ENCODE measurements around the gene MTA3. TPM values are rescaled to one million over a fixed set of nuclear protein-coding genes. Genes with fewer than 3 reads are reported as not detected.
"Not testable (repeated sequence)": the region's sequence is repeated elsewhere in the genome, so short reads cannot be mapped to it uniquely, and the experiment has no call there.

Gene MTA3
- total and polyA plus RNA-seq, 10 donors, result 11.6 to 42.9 (median 28.5) TPM

DNA sequence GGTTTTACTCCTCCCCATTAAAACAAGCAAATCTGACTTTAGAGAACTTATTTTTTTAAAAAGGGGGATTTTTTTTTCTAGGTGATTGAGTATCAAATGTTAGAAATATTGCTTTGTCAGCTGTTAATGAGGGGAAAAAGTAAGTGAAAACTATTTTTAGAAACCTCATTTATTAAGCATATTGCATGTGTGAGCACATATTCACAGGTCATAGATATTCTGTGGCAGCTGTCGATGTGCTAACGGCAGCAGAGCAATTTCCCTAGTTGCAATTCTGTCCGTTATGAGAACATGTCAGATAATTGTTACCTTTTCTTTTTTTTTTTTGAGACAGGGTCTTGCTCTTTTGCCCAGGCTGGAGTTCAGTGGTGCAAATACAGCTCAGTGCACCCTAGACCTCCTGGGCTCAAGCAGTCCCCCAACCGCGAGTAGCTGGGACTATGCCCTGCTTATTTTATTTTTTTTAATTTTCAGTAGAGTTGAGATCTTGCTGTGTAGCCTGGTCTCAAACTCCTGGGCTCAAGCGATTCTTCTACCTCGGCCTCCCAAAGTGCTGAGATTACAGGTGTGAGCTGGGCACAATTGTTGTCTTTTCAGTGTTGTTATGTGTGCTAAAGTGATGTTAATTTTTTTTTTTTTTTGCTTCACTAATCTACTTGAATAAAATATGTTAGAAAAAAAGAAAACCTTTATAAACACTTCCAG, 69.8 kb downstream of the MTA3 start:
- intact Hi-C loops (cut with DNase I; ENCODE audit: low total_unique reads), result no loop called here
- H3K4me1 ChIP-seq, result peaks cover 0 to 9% (median 0%) of the 10 kb centered on the region in 6 donors
- 83 to 89% (median 86%) methylated on average over 7 of the region's 7 CpGs for WGBS, 5 donors
- H3K4me3 ChIP-seq, result no peak overlapping the region
- H3K27ac ChIP-seq, result no peak overlapping the region
- no peak for DNase-seq
- TF ChIP-seq POLR2A (IDR thresholded peaks at IDR 0.05) (no peak), POLR2AphosphoS5 (IDR thresholded peaks at IDR 0.05) (no peak)
- TF ChIP-seq, protein P1, sequence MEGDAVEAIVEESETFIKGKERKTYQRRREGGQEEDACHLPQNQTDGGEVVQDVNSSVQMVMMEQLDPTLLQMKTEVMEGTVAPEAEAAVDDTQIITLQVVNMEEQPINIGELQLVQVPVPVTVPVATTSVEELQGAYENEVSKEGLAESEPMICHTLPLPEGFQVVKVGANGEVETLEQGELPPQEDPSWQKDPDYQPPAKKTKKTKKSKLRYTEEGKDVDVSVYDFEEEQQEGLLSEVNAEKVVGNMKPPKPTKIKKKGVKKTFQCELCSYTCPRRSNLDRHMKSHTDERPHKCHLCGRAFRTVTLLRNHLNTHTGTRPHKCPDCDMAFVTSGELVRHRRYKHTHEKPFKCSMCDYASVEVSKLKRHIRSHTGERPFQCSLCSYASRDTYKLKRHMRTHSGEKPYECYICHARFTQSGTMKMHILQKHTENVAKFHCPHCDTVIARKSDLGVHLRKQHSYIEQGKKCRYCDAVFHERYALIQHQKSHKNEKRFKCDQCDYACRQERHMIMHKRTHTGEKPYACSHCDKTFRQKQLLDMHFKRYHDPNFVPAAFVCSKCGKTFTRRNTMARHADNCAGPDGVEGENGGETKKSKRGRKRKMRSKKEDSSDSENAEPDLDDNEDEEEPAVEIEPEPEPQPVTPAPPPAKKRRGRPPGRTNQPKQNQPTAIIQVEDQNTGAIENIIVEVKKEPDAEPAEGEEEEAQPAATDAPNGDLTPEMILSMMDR (IDR thresholded peaks at IDR 0.05 in 8 of 11, conservative IDR thresholded peaks at IDR 0.05 in 3 of 11), result no peak
- no peaks in the 10 kb centered on the region for H3K27me3 ChIP-seq (replicated peaks in 1 of 7)
- H3K36me3 ChIP-seq, result peaks cover 0 to 4% (median 0%) of the 10 kb centered on the region in 6 donors
- no peaks in the 10 kb centered on the region for H3K9me3 ChIP-seq

DNA sequence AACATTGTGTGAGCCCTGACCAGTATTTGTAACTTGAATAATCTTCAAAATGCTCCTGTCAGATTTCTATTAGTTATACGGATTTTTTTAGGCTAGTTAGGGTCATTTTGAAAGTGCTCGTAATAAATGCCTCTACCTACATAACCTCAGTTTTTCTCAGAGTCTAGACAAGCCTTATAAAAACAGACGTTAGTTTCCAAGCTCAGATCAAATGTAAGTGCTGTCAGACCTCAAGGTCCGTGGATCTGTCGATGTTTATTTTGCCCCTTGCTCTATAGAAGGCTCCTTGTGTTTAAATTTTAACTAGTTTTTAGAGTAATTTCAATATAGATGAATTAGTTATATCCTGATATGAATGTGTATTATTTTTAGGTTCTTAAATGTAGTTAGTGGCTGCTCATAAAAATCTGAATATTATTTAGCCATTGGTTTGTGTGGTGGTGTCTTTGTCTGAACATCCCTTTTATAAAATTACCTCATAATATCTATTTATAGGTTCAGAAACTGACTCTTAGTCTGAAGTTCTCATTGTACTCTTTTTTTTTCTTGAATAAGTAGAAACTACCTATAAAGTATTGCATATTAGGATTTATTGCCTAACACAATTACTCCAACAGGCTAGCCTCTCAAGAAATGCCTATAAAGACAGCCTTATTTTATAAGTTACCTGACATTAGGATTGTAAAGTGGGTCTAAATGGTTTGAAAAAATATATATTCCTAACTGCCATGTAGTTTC, 71.1 kb downstream of the MTA3 start:
- Histone ChIP-seq H3K27ac (no peak overlapping the region), H3K9me3 (no peaks in the 10 kb centered on the region), H3K4me1 (peaks cover 0 to 9% (median 0%) of the 10 kb centered on the region in 6 donors), H3K4me3 (no peak overlapping the region), H3K27me3 (replicated peaks in 1 of 7) (no peaks in the 10 kb centered on the region), H3K36me3 (peaks cover 0 to 15% (median 0%) of the 10 kb centered on the region in 6 donors)
- WGBS, 5 donors, result 80 to 87% (median 81%) methylated on average over 5 of the region's 5 CpGs
- intact Hi-C loops (cut with DNase I; ENCODE audit: low total_unique reads), result no loop called here
- TF ChIP-seq, protein P1 (IDR thresholded peaks at IDR 0.05 in 8 of 11, conservative IDR thresholded peaks at IDR 0.05 in 3 of 11), result no peak
- TF ChIP-seq POLR2A (IDR thresholded peaks at IDR 0.05), result no peak
- DNase-seq, result no peak

DNA sequence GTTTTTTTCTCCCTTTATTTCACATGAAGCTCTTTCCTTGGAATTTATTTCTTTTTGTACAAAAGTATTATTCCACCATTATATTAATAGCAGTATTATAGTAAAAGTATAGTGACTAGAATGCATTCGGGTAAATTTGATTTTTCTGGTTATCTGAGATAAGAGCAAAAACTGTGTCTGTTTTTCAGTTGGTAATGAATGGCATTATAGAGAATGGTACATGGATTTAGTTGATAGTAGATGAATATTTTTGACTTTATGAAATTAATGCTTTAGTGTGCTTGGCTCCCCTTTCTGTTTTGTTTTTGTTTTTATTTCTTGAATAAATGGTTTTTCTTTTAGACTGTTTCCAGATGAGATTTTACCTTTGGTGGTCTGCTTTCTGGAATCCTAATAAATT, 71.8 kb downstream of the MTA3 start:
- DNase-seq, result no peak
- intact Hi-C loops (cut with DNase I; ENCODE audit: low total_unique reads), result no loop called here
- peaks cover 0 to 22% (median 3%) of the 10 kb centered on the region in 6 donors for H3K36me3 ChIP-seq
- TF ChIP-seq POLR2A (IDR thresholded peaks at IDR 0.05), result no peak
- TF ChIP-seq, protein P1 (IDR thresholded peaks at IDR 0.05 in 8 of 11, conservative IDR thresholded peaks at IDR 0.05 in 3 of 11), result no peak
- H3K27ac ChIP-seq, result no peak overlapping the region
- 93 to 100% (median 96%) methylated on average over 1 of the region's 1 CpG for WGBS, 5 donors
- no peak overlapping the region for H3K4me3 ChIP-seq
- H3K9me3 ChIP-seq, result no peaks in the 10 kb centered on the region
- no peaks in the 10 kb centered on the region for H3K27me3 ChIP-seq (replicated peaks in 1 of 7)
- H3K4me1 ChIP-seq, result peaks cover 0 to 9% (median 0%) of the 10 kb centered on the region in 6 donors

DNA sequence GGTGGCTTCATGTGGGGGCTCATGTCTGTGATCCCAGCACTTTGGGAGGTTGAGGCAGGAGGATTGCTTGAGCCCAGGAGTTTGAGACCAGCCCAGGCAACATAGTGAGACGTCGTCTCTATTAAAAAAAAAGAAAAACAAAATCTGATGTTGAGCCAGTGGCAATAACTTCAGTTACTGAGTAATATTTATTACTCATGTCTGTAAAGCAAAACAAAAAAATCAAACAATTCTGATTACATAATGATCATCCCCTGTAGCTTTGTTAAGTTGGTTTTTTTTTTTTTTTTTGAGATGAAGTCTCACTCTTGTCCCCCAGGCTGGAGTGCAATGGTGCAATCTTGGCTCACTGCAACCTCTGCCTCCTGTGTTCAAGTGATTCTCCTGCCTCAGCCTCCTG, 73.9 kb downstream of the MTA3 start:
- 93 to 98% (median 95%) methylated on average over 2 of the region's 2 CpGs for WGBS, 5 donors
- H3K9me3 ChIP-seq; intact Hi-C loops (cut with DNase I; ENCODE audit: low total_unique reads); H3K27ac ChIP-seq; H3K27me3 ChIP-seq (replicated peaks in 1 of 7); H3K4me1 ChIP-seq; DNase-seq; H3K4me3 ChIP-seq: not testable (repeated sequence)
- H3K36me3 ChIP-seq, result peaks cover 0 to 40% (median 7%) of the 10 kb centered on the region in 6 donors
